ENCODE results near the gene PM20D2.

DNA sequence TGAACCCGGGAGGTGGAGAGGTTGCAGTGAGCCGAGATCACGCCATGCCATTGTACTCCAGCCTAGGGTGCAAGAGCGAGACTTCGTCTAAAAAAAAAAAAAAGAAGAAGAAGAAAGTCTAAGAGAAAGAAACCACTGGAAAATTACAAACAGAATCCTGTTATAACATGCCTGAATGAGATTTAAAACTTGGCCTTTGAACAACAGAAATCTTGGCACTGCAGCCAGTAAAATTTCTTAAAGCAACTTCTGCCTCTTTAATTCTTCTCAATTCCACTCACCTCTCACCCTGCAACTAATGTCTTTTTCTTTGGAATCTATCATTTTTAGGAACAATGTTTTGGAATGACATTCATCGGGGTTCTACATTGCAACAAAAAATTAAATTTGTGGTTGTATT lies 26.3 kb downstream of the PM20D2 start:
- TF ChIP-seq, protein P1, sequence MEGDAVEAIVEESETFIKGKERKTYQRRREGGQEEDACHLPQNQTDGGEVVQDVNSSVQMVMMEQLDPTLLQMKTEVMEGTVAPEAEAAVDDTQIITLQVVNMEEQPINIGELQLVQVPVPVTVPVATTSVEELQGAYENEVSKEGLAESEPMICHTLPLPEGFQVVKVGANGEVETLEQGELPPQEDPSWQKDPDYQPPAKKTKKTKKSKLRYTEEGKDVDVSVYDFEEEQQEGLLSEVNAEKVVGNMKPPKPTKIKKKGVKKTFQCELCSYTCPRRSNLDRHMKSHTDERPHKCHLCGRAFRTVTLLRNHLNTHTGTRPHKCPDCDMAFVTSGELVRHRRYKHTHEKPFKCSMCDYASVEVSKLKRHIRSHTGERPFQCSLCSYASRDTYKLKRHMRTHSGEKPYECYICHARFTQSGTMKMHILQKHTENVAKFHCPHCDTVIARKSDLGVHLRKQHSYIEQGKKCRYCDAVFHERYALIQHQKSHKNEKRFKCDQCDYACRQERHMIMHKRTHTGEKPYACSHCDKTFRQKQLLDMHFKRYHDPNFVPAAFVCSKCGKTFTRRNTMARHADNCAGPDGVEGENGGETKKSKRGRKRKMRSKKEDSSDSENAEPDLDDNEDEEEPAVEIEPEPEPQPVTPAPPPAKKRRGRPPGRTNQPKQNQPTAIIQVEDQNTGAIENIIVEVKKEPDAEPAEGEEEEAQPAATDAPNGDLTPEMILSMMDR (conservative IDR thresholded peaks at IDR 0.05 in 1 of 2, IDR thresholded peaks at IDR 0.05 in 1 of 2; ENCODE audit: low read depth in 1 of 2, low read length in 2 of 2): no peak
- TF ChIP-seq EZH2 (IDR thresholded peaks at IDR 0.05; ENCODE audit: low read length, missing control alignments): no peak
